Activated naive CD8-positive, alpha-beta T cell treated with anti-CD3 and anti-CD28 coated beads, Interleukin-2, amount 50 U/mL, for 16 hours (primary cell): Measurements from ENCODE around the gene KCNK16.

Experiments
- DNase-seq: peaks from one replicate; pipeline ENCODE4 v3.0.0-alpha.2; 2020; ENCODE audit warnings: low read depth, low spot score

The KCNK16 gene

GRCh38 chr6:39276379-39276995 lies 46.0 kb downstream of the KCNK16 start:
- DNase-seq = no peak

DNA sequence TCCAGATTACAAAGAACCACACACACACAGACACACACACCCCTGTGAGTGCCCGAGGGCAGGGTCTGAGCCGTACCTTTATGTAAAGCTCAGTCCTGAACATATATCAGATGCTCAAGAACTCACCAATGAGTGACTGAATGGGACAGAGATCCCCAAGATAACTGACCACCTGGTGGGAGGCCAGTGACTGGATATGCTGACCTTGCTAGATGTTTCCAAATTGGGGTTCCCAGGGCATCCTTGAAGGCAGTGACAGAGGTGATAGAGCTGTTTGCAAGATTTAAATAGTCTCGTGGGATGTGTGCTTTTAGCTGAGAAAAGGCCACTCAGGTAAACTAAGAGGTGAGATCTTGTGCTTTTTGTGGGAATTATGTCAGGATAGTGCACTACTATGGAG lies 47.6 kb downstream of the KCNK16 start:
- no peak for DNase-seq

- no peak for DNase-seq
Observed at GRCh38 chr6:39274471-39274870, 48.0 kb downstream of the KCNK16 start.

GRCh38 chr6:39273406-39273821 lies 49.1 kb downstream of the KCNK16 start:
- no peak for DNase-seq

- no peak for DNase-seq
Observed at GRCh38 chr6:39269961-39270360, 52.5 kb downstream of the KCNK16 start.

DNA sequence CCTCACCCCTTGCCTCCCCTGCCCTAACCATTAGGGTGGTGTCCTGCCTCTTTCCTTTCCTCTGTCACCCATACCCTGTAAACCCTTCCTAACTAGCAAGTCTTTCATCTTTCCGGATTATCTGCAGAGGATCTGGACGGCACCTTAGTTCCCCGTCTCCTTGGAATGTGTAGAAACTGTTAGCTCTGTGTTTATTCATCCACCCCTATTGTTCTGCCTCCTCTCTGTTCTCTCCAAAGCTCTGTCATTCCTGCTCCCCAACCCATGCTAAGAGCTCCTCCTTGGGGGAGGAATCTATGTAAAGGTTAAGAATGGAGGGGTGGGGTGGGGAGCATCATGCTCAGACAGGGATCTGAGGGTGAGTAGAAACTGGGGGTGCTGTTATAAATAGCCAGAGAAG lies 53.8 kb downstream of the KCNK16 start:
- no peak for DNase-seq

DNA sequence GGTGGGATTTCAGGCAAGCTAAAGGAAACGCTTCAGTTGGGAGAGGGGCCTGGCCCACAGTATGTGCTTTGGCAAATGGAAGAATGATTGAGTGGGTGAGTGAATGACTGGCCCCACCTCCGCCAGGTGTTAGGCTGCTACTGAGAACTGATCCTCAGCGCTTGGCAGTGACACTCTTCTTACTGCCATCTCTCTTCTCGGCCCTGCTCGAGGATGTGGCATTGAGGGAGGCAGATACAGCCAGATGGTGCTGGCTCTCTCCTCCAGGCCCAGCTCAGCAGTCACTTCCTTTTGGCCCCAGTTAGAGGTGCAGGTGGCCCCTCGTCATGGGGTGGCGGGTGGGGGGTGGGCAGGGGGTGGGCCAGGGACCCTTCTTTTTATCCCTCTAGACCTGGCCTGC lies 54.3 kb downstream of the KCNK16 start:
- no peak for DNase-seq

DNA sequence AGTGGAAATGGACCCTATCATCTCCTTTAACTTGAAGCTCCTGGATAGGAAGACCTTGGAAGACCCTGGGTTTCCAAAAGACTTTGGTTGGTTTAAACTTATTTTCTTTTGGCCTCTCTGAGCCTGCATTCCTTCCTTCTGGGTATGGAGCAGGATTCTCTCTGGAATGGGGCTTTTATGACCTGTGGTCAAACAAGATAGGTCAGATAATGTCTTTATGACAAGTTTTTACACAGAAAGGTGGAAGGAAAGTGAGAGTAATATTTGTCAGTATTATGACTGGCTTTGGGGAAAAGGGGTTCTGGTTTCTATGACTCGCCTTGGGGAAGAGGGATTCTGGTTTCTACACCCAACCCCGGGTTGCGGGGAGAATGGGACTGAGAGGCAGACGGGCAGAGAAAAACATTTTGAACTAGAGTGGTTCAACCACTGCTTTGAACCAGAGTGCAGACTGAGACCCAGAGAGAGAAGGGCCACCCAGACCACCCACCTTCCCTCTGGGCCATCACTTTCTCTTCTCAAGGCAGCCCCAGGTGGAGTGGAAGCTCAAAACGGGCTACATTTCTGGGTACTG lies 55.6 kb downstream of the KCNK16 start:
- no peak for DNase-seq

DNA sequence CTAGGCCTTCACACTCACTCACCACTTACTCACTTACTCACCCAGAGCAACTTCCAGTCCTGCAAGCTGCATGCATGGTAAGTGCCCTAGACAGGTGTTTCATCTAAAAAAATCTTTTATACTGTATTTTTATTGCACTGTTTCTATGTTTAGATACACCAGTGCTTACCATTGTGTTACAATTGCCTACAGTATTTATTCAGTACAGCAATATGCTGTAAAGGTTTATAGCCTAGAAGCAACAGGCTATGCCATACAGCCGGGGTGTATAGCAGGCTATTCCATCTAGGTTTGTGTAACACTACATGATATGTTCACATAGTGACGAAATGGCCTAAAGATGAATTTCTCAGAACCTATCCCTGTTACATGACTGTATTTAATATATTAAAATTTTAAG lies 56.1 kb downstream of the KCNK16 start:
- DNase-seq = no peak
